ENCODE results near the gene HOXA10.

- TF ChIP-seq CTCF (conservative IDR thresholded peaks at IDR 0.05) (no peak), EZH2 (IDR thresholded peaks at IDR 0.05; ENCODE audit: low read depth) (no peak)
Observed at GRCh38 chr7:27125986-27126394, 48.1 kb downstream of the HOXA10 start.
